Body of pancreas (tissue), 4 donors: ENCODE measurements around the gene IL31RA.

Experiments
- POLR2A ChIP-seq, 3 donors: fragments of 450-650 bp; IDR thresholded peaks; one replicate each; pipeline ENCODE4 v1.6.1; 2016; ENCODE audit warnings: antibody characterized with exemption in 3 of 3, mild to moderate bottlenecking in 2 of 3
- TF ChIP-seq, protein P1 (sequence below), 7 experiments: fragments of 450-650 bp in 4 of 7; fragments of 200-600 bp in 3 of 7; sonication (generic) in 3 of 7; IDR thresholded peaks; one replicate each; pipeline ENCODE4 v1.5.1; 2016 to 2019; ENCODE audit warnings: antibody characterized with exemption in 7 of 7

DNA sequence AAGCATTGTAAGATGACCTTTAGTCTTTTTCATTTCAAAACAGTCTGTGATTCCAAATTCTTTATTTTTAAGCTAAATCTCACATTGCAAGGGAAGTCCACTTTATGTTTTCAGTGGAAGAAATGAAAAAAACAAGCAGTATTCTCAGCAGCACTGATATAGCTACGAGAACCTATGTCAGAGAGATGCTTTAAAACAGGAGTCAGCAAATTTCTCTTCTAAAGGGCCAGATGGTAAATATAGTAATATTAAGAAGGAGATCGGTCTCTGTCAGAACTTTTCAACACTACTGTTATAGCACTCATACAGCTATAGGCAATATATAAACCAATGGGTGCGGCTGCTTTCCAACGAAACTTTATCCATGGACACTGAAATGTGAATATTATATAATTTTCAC lies 18.7 kb downstream of the IL31RA start:
- no peak for TF ChIP-seq POLR2A (IDR thresholded peaks at IDR 0.05)
- TF ChIP-seq, protein P1, sequence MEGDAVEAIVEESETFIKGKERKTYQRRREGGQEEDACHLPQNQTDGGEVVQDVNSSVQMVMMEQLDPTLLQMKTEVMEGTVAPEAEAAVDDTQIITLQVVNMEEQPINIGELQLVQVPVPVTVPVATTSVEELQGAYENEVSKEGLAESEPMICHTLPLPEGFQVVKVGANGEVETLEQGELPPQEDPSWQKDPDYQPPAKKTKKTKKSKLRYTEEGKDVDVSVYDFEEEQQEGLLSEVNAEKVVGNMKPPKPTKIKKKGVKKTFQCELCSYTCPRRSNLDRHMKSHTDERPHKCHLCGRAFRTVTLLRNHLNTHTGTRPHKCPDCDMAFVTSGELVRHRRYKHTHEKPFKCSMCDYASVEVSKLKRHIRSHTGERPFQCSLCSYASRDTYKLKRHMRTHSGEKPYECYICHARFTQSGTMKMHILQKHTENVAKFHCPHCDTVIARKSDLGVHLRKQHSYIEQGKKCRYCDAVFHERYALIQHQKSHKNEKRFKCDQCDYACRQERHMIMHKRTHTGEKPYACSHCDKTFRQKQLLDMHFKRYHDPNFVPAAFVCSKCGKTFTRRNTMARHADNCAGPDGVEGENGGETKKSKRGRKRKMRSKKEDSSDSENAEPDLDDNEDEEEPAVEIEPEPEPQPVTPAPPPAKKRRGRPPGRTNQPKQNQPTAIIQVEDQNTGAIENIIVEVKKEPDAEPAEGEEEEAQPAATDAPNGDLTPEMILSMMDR (IDR thresholded peaks at IDR 0.05): no peak
